ENCODE results near the gene OTOP1.
"Not testable (repeated sequence)": the region's sequence is repeated elsewhere in the genome, so short reads cannot be mapped to it uniquely, and the experiment has no call there.

OTOP1 gene

GRCh38 chr4:4185528-4185927 is 41.2 kb downstream of the OTOP1 start:
- POLR2A ChIA-PET (ENCODE audit: low non-redundant PET), result no interaction called here
- CTCF ChIA-PET, result no interaction called here
- DNase-seq (ENCODE audit: low spot score), result no peak
- no peak overlapping the region for H3K27ac ChIP-seq
- TF ChIP-seq CTCF (conservative IDR thresholded peaks at IDR 0.05; ENCODE audit: low read depth), result no peak

DNA sequence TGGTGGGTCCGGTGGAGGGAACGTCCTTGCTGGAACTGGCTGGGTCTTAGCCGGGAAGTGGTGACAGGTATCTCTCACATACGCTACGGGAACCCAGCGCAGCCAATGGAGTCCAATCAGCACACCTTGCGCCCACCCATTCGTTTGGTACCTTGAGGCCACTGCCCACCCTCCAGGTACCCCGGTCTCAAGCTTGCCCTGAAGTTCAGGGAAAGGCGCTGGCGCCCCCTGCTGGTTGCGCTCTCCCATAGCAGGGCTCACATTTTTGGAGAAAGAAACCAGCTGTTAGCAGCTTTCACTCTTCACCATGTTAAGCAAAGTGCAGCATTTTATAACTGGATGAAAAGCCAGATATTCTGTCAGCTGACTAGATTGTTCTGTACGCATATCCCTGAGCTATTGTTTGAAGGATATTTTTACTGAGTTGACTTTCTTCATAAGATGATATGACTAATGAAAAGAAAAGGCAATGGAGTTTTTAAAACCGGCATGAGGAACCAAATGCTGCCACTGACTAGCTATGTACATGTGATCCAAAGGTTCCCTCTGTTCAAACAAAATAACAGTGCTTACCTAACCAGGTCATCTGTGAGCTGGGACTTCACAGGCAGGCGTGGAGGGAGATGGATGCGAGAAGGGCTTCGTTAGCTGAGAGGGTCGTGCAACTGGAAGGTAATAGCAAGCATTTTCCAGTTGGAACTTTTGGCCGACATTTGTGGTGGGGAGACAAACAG is 43.7 kb downstream of the OTOP1 start:
- ChIA-PET CTCF (interaction anchor here (0.5 to 0.6 kb wide), 2 partner anchors 16 to 253 kb away, joined by 3 to 7 read pairs; no protein-coding TSS in a partner anchor), POLR2A (ENCODE audit: low non-redundant PET) (no interaction called here)
- 0 out of 2 replicates have a peak, but pooled peaks have one; percentile 10 for TF ChIP-seq CTCF (conservative IDR thresholded peaks at IDR 0.05; ENCODE audit: low read depth)
- peak; percentile 9 for DNase-seq (ENCODE audit: low spot score)
- no peak overlapping the region for H3K27ac ChIP-seq

- POLR2A ChIA-PET (ENCODE audit: low non-redundant PET), result no interaction called here
- no peak overlapping the region for H3K27ac ChIP-seq
- CTCF ChIA-PET, result no interaction called here
- no peak for DNase-seq (ENCODE audit: low spot score)
- no peak for TF ChIP-seq CTCF (conservative IDR thresholded peaks at IDR 0.05; ENCODE audit: low read depth)
Measured at GRCh38 chr4:4170596-4171150, 56.1 kb downstream of the OTOP1 start.

- DNase-seq (ENCODE audit: low spot score); H3K27ac ChIP-seq; POLR2A ChIA-PET (ENCODE audit: low non-redundant PET); CTCF ChIA-PET: not testable (repeated sequence)
Measured at GRCh38 chr4:4167981-4168780, 58.5 kb downstream of the OTOP1 start.

DNA sequence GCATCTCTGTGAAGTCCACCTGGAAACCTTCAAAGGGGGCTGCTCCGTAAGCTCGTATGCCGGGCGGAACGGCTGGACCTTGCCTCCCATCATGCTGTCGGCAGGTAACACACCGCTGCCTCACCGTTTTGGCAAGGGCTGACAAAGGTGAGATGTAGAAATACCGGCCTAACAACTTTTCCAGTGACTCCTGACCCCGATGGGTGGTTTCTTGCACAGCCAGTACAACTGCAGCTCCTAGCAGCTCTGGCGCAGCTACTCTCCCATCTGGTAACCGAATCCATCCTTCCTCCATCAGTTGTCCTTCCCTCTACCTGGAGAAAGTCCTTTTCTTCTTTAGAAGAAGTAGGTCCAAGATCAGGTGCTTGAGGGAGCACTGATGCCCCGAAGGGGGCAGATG is 59.7 kb downstream of the OTOP1 start:
- POLR2A ChIA-PET (ENCODE audit: low non-redundant PET); DNase-seq (ENCODE audit: low spot score); H3K27ac ChIP-seq: not testable (repeated sequence)
- CTCF ChIA-PET, result interaction anchor here (1.3 kb wide), 1 partner anchor 16 kb away, joined by 3 read pairs; no protein-coding TSS in a partner anchor

DNA sequence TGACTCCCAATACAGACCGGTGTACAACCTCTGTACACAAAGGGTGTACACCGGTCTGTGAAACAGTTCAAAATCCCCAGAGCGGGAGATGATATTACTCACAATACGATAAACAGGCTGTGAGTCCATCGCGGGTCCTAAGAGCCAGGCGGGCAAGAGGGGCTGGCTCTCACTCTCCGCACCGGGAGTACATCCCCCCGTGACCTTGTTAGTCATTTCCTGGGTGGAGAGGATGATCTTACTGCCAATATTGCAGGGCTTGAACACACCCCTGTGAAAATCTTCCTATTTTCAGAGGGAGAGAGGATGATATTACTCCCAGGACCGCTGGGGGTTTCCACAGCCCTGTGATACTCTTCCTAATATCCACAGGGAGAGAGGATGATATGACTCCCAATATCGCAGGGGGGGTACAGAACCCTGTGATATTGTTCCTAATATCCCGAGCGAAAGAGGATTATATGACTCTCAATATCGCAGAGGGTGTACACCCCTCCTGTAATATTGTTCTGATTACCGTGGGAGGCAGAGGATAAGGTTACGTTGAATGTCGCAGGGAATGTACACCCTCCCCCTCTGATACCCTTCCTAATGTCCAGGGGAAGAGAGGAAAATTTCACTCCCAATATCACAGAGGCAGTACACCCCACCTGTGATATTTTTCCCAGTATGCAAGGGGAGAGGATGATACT is 60.9 kb downstream of the OTOP1 start:
- H3K27ac ChIP-seq; CTCF ChIA-PET; DNase-seq (ENCODE audit: low spot score); POLR2A ChIA-PET (ENCODE audit: low non-redundant PET): not testable (repeated sequence)

GRCh38 chr4:4164532-4165173 is 62.1 kb downstream of the OTOP1 start:
- H3K27ac ChIP-seq; CTCF ChIA-PET; POLR2A ChIA-PET (ENCODE audit: low non-redundant PET); DNase-seq (ENCODE audit: low spot score): not testable (repeated sequence)

- H3K27ac ChIP-seq; DNase-seq (ENCODE audit: low spot score): not testable (repeated sequence)
Measured at GRCh38 chr4:4162186-4162585, 64.5 kb downstream of the OTOP1 start.

GRCh38 chr4:4160956-4161665 is 65.6 kb downstream of the OTOP1 start:
- POLR2A ChIA-PET (ENCODE audit: low non-redundant PET); CTCF ChIA-PET; DNase-seq (ENCODE audit: low spot score); H3K27ac ChIP-seq: not testable (repeated sequence)

More at GRCh38 chr4:4162186-4162585, 64.5 kb downstream of the OTOP1 start:
- CTCF ChIA-PET, result interaction anchor here (0.7 kb wide), 1 partner anchor 17 kb away, joined by 3 read pairs; no protein-coding TSS in a partner anchor
- POLR2A ChIA-PET (ENCODE audit: low non-redundant PET), result not testable (repeated sequence)

GRCh38 chr4:4145622-4146021 is 81.1 kb downstream of the OTOP1 start:
- CTCF ChIA-PET; DNase-seq (ENCODE audit: low spot score); POLR2A ChIA-PET (ENCODE audit: low non-redundant PET): not testable (repeated sequence)

GRCh38 chr4:4143376-4143775 is 83.4 kb downstream of the OTOP1 start:
- DNase-seq (ENCODE audit: low spot score); H3K27ac ChIP-seq; CTCF ChIA-PET; POLR2A ChIA-PET (ENCODE audit: low non-redundant PET): not testable (repeated sequence)

More at GRCh38 chr4:4145622-4146021, 81.1 kb downstream of the OTOP1 start:
- H3K27ac ChIP-seq, result not testable (repeated sequence)

- POLR2A ChIA-PET (ENCODE audit: low non-redundant PET); H3K27ac ChIP-seq; CTCF ChIA-PET; DNase-seq (ENCODE audit: low spot score): not testable (repeated sequence)
Measured at GRCh38 chr4:4142679-4143078, 84.0 kb downstream of the OTOP1 start.
